Right ventricle myocardium superior (tissue), 1 donor: ENCODE measurements around the gene IFT88. TPM values are rescaled to one million over a fixed set of nuclear protein-coding genes. Genes with fewer than 3 reads are reported as not detected.

ENCODE experiments used
- ATAC-seq: fragments of 200-7000 bp; cut with Tn5 transposase; one replicate; pipeline ENCODE4 v1.9.1; 2020; ENCODE audit warnings: mild to moderate bottlenecking; ENCODE audit not compliant: poor library complexity
- DNase-seq: peaks from one replicate; pipeline ENCODE4 v3.0.0-alpha.2; 2020
- intact Hi-C: fragments of 100-400 bp; cut with DNase I; formaldehyde crosslinking; loops from one replicate; pipeline ENCODE4 v1.11.2; 2022
- total RNA-seq: library from RNA; stranded (reverse); fragmentation: NEBNext Ultra II Directional; extraction: Animal tissue kit (Norgen Biotek cat#: 25700); gene quantifications from one replicate; pipeline ENCODE4 v1.2.1, GENCODE V29; 2021
- donor health status: DM: no; HTN: yes; CAD: no; lungs with severe emphysema.

Gene IFT88
- total RNA-seq, 1 donor from 2014 or later: 6.0 TPM

DNA sequence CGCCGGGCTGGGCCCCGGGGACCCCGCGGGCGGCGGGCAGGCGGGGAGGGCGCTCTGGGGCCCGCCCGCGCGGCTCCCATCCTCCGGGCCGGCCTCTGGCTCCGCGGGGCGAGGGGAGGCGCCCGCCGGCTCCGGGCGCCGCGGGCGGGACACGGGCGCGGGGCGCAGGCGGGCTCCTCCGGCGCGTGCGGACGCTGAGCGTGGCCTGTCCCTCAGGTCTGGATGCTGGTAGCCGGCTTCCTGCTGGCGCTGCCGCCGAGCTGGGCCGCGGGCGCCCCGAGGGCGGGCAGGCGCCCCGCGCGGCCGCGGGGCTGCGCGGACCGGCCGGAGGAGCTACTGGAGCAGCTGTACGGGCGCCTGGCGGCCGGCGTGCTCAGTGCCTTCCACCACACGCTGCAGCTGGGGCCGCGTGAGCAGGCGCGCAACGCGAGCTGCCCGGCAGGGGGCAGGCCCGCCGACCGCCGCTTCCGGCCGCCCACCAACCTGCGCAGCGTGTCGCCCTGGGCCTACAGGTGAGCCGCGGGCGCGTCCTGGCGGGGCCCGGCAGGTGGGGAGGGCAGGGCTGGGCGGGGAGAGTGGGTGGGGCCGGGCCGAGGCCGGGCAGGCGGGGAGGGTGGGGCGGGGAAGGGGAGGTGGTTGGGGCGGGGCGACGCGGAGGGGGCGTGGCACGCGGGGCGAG is 137.0 kb downstream of the IFT88 start:
- peak; percentile 86 for DNase-seq

DNA sequence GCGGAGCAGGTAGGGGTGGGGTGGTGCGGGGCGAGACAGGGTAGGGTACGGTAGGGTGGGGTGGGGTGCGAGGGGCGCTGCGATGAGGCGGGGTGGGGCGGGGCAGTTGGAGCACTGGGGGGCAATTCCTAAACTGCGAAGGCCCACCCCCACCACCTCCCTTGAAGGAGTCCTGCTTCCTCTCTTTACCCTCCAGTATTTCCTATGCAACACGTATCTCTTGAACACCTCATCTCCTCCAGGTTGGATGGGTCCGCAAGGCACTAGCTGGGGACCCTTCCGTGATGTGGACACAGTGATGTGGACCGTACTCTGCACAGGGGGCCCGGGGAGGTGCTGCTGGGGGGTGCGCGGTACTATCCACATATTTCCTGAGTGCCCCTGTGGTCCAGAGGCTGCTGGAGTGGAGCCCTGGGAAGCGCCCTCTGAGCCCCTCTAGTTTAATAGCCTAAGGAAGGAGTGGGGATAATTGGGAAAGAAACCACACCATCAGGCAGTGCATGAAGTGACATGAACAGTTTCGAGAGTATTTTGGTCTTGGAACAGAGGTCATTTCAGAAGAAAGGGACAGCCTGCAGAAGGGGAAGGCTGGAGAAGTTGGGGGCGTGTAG is 137.6 kb downstream of the IFT88 start:
- intact Hi-C loops: no loop called here
- peak; percentile 4 for ATAC-seq
- DNase-seq: no peak

More for the DNA sequence above, 137.0 kb downstream of the IFT88 start:
- ATAC-seq: peak; percentile 90
- intact Hi-C loops: no loop called here

- no peak for DNase-seq
- intact Hi-C loops: no loop called here
- no peak for ATAC-seq
Observed at GRCh38 chr13:20706661-20707060, 139.7 kb downstream of the IFT88 start.

GRCh38 chr13:20708216-20708615 is 141.3 kb downstream of the IFT88 start:
- DNase-seq (no peak), ATAC-seq (no peak)
- intact Hi-C loops: no loop called here

GRCh38 chr13:20709369-20709768 is 142.4 kb downstream of the IFT88 start:
- no peak for DNase-seq
- no peak for ATAC-seq
- intact Hi-C loops: no loop called here

GRCh38 chr13:20709782-20710181 is 142.8 kb downstream of the IFT88 start:
- ATAC-seq: no peak
- no peak for DNase-seq
- intact Hi-C loops: loop anchor here (5.0 kb wide), 2 partner anchors 118 to 213 kb away; no protein-coding TSS in a partner anchor

DNA sequence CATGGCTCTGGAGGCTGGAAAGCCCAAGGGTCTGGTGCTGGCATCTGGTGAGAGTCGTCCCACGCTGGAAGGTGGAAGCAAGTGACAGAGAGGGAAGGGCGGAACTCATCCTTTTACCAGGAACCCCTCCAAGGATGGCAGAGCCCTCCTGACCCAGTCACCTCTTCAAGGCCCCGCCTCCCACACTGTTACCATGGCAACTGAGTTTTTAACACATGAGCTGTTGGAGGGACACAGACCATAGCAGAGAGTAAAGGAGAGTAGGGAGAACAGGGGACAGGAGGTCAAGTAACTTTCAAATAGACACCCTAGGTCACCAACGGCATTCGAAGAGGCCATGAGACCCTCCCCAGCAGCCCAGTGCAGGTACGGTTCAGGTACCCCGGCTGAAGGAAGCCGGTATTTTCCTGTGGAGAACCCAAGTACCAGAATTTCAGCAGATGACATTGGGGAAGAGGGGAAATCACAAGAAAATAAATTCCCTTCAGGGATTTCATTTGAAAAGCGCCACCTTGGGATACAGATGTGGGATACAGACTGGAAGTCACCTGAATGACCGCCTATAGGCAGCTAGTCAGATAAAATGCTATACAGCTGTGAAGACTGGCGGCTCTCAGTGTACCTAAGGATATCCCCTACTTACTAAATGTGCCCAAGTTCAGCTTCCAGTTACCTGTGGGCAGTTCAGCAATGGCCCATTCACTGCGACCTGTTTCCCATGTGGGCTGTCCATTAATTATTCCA is 144.5 kb downstream of the IFT88 start:
- DNase-seq (no peak), ATAC-seq (no peak)
- intact Hi-C loops: loop anchor here (5.0 kb wide), 2 partner anchors 116 to 211 kb away; no protein-coding TSS in a partner anchor

- intact Hi-C loops: loop anchor here (5.0 kb wide), 2 partner anchors 114 to 209 kb away; no protein-coding TSS in a partner anchor
- no peak for DNase-seq
- no peak for ATAC-seq
Observed at GRCh38 chr13:20713014-20713376, 146.0 kb downstream of the IFT88 start.

GRCh38 chr13:20713751-20714150 is 146.8 kb downstream of the IFT88 start:
- peak; percentile 8 for ATAC-seq
- no peak for DNase-seq
- intact Hi-C loops: loop anchor here (5.0 kb wide), 2 partner anchors 114 to 209 kb away; no protein-coding TSS in a partner anchor

- intact Hi-C loops: loop anchor here (5.0 kb wide), 2 partner anchors 113 to 208 kb away; no protein-coding TSS in a partner anchor
- no peak for ATAC-seq
- DNase-seq: no peak
Observed at GRCh38 chr13:20714161-20714560, 147.2 kb downstream of the IFT88 start.

- DNase-seq (peak; percentile 79), ATAC-seq (peak; percentile 78)
- intact Hi-C loops: loop anchor here (5.0 kb wide), 2 partner anchors 113 to 208 kb away; no protein-coding TSS in a partner anchor
Observed at GRCh38 chr13:20714563-20715329, 147.8 kb downstream of the IFT88 start.

DNA sequence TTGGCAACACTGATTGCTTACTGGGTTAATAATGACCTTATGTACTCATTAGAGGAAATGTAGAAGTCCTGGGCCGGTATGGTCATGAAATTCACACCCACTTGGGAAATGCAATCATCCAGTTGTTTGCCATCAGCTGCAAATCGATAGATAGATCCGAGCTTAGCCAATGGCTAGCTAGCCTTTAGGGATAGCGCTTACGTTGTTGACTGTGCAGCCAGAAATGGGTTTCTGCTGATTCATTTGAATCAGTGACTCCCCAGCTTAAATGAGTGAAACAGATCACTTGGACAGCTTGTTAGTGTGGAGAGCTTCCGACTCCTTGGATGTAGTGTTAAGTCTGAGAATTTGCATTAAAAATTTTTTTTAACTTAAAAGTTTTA is 148.4 kb downstream of the IFT88 start:
- no peak for ATAC-seq
- no peak for DNase-seq
- intact Hi-C loops: no loop called here

GRCh38 chr13:20716951-20717350 is 150.0 kb downstream of the IFT88 start:
- intact Hi-C loops: no loop called here
- ATAC-seq (no peak), DNase-seq (no peak)

- no peak for DNase-seq
- intact Hi-C loops: no loop called here
Observed at GRCh38 chr13:20717581-20718542, 150.9 kb downstream of the IFT88 start.

GRCh38 chr13:20718958-20719566 is 152.1 kb downstream of the IFT88 start:
- ATAC-seq: no peak
- DNase-seq: peak; percentile 31
- intact Hi-C loops: no loop called here

More at GRCh38 chr13:20717581-20718542, 150.9 kb downstream of the IFT88 start:
- no peak for ATAC-seq

- ATAC-seq (no peak), DNase-seq (no peak)
- intact Hi-C loops: no loop called here
Observed at GRCh38 chr13:20719783-20720182, 152.8 kb downstream of the IFT88 start.

DNA sequence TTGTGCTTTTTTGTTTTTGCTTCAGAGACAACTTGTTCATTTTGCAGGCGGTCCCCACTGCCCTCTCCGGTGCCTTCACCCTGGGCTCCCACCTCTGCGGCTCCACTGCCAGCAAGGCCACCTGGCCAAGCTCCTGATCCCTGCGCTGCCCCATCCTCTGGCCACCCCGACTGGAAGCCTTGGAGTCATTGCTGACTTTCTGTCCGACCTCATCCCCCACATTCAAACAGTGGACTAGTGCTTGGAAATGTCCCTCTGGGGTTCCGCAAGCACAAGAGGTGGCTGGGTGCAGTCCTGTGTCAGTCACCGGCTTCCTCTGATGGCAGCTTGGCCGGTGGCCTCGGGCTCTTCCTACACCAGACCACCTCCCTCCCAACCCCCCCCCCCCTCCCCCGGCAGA is 153.5 kb downstream of the IFT88 start:
- DNase-seq (no peak), ATAC-seq (no peak)
- intact Hi-C loops: no loop called here
